Testis (tissue), 2 donors: ENCODE measurements around the gene C19orf85.

Experiments used
- POLR2A ChIP-seq: fragments of 450-650 bp; IDR thresholded peaks from one replicate; pipeline ENCODE4 v1.6.1; 2017; ENCODE audit warnings: antibody characterized with exemption, mild to moderate bottlenecking, moderate library complexity
- TF ChIP-seq, protein P1 (sequence below), 3 experiments: fragments of 450-650 bp in 2 of 3; fragments of 200-600 bp in 1 of 3; sonication (generic) in 1 of 3; IDR thresholded peaks; one replicate each; pipeline ENCODE4 v1.5.1; 2016 to 2019; ENCODE audit warnings: antibody characterized with exemption in 3 of 3, mild to moderate bottlenecking in 2 of 3, moderate library complexity in 1 of 3

DNA sequence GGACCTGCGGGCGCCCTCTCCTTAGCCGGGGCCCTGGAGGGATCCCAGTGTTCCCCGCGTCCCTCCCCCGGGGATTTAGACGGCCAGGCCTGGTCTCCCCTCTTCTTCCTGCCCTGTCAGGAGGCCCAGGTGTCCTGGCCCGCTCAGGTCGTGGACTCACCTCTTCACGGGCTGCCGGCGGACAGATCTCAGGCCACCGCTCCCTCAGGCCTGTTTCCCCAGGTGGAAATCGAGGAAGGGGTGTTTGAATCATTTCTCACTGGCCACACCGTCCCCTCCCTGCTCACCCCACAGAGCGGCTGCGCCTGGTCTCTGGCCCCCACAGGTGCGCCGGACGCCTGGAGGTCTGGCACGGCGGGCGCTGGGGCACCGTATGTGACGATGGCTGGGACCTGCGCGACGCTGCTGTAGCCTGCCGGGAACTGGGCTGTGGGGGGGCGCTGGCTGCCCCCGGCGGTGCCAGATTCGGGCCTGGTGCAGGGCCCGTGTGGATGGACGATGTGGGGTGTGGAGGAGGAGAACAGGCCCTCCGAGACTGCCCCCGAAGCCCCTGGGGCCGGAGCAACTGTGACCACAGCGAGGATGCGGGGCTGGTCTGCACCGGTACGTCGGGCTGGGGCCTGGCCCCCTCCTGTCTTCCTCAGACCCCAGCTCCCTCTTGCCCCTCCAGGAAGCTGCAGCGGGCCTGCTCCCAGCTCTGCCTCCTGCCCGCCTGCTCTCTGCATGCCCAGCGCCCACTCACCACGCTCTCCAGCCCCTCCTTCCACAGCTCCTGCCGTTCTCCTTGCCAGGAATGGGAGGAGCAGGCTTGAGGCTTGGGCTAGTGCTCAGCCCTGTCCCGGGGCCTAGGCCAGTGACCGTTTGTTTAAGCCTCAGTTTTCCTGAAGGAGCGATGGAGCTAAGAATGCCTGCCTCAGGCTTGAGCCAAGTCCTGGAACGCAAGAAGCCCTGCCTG is 26.2 kb upstream of the C19orf85 start:
- TF ChIP-seq, protein P1, sequence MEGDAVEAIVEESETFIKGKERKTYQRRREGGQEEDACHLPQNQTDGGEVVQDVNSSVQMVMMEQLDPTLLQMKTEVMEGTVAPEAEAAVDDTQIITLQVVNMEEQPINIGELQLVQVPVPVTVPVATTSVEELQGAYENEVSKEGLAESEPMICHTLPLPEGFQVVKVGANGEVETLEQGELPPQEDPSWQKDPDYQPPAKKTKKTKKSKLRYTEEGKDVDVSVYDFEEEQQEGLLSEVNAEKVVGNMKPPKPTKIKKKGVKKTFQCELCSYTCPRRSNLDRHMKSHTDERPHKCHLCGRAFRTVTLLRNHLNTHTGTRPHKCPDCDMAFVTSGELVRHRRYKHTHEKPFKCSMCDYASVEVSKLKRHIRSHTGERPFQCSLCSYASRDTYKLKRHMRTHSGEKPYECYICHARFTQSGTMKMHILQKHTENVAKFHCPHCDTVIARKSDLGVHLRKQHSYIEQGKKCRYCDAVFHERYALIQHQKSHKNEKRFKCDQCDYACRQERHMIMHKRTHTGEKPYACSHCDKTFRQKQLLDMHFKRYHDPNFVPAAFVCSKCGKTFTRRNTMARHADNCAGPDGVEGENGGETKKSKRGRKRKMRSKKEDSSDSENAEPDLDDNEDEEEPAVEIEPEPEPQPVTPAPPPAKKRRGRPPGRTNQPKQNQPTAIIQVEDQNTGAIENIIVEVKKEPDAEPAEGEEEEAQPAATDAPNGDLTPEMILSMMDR (IDR thresholded peaks at IDR 0.05): no peak
- no peak for TF ChIP-seq POLR2A
